HUES6 (cell line): ENCODE data around the gene UPK3BL1.
"Not testable (repeated sequence)": the region's sequence is repeated elsewhere in the genome, so short reads cannot be mapped to it uniquely, and the experiment has no call there.

Experiments
- H3K27ac ChIP-seq: 2 replicates; pipeline ENCODE4 v1.7.0; 2013; ENCODE audit warnings: low read depth, mild to moderate bottlenecking, low read length, inconsistent platforms
- H3K27me3 ChIP-seq: 2 replicates; pipeline ENCODE4 v1.6.1; 2013; ENCODE audit warnings: low read length; ENCODE audit not compliant: control insufficient read depth, insufficient read depth
- H3K36me3 ChIP-seq: 2 replicates; pipeline ENCODE4 v1.6.1; 2013; ENCODE audit warnings: low read length; ENCODE audit not compliant: control insufficient read depth, insufficient read depth
- H3K4me1 ChIP-seq: 2 replicates; pipeline ENCODE4 v1.6.1; 2013; ENCODE audit warnings: low read length; ENCODE audit not compliant: control insufficient read depth, insufficient read depth
- H3K4me3 ChIP-seq: 2 replicates; pipeline ENCODE4 v1.5.1; 2013; ENCODE audit warnings: low read depth, low read length
- H3K9ac ChIP-seq: one replicate; pipeline ENCODE4 v1.6.1; 2013; ENCODE audit warnings: mild to moderate bottlenecking, low read length
- H3K9me3 ChIP-seq: 2 replicates; pipeline ENCODE4 v1.6.1; 2013; ENCODE audit warnings: low read depth, low read length; ENCODE audit not compliant: control insufficient read depth, insufficient read depth

UPK3BL1 gene, protein sequence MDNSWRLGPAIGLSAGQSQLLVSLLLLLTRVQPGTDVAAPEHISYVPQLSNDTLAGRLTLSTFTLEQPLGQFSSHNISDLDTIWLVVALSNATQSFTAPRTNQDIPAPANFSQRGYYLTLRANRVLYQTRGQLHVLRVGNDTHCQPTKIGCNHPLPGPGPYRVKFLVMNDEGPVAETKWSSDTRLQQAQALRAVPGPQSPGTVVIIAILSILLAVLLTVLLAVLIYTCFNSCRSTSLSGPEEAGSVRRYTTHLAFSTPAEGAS

DNA sequence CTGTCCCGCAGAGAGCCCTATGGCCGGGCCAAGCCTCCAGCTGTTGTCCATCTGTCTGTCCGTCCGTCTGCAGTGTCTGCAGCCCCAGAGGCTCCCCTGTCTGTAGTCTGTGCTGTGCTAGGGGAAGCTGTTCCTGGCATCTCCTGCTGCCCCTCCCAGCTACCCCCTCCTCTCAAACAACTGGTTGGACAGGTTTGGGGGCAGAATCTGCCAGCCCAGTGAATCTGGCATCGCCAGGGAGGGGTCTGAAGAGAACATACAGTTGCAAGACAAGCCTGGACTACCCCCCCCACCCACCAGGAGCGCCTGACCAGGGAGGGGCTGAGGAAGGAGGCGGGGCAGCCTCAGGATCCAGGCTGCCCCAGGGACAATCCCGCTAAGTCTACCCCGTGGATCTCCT is at the start of gene UPK3BL1:
Gene UPK3BL1 (minus strand): TSS at position 101 of the 400 bp plus-strand sequence. CDS start 50 bp downstream, at position 51.
- H3K27me3 ChIP-seq, H3K9me3 ChIP-seq, H3K36me3 ChIP-seq, H3K4me1 ChIP-seq, H3K27ac ChIP-seq, H3K4me3 ChIP-seq, H3K9ac ChIP-seq: not testable (repeated sequence)

DNA sequence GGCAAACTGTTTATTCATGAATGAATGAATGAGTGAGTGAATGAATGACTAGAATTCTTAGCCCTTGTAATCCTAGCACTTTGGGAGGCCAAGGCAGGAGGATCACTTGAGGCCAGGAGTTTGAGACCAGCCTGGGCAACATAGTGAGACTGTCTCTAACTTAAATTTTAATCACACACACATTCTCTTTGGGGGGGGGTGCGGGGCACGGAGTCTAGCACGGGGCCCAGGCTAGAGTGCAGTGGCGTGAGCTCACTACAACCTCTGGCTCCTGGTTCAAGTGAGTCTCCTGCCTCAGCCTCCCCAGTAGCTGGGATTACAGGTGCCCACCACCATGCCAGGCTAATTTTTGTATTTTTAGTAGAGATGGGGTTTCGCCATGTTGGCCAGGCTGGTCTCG is 48.0 kb upstream of the UPK3BL1 start:
- peaks cover 13% of the 10 kb centered on the region for H3K27me3 ChIP-seq
- H3K4me3 ChIP-seq, H3K36me3 ChIP-seq, H3K9ac ChIP-seq, H3K9me3 ChIP-seq, H3K4me1 ChIP-seq, H3K27ac ChIP-seq: not testable (repeated sequence)

DNA sequence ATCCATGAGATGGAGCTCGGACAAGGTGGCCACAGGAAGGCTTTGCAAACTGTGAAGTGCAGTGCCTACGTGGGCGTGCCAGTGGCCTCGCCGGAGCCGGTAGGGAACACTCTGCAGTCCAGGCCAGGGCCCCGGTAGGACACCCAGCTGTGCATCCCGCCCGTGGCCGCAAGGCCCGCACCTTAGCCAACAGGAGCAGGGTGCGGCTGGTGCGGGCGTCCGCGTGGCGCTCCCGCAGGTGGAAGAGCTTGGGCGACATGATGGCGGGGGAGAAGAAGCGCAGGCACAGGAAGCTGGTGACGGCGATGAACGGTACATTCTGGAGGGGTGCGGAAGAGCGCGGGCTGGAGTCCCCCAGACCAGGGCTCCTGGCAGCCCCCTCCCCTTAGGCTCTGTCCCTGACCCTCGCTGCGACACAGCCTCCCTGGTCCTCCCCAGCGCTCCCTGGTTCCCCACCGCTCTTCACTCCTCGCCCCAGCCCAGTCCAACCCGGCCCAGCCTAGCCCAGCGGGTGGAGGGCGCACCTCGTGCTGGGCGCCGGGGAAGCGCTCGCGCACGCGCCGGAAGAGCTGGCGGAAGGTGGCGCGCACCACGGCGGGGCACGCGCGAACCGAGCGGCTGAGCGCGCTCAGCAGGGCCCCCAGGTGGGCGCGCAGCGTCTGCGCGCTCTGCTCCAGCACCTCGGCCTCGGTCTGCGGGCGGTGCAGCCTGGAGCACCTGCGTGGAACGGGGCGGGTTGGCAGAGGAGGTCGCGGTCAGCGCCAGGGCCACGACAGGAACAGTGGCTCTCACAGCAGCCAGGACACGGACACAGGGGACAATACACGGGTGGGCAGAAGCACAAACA is 47.1 kb upstream of the UPK3BL1 start:
- H3K4me1 ChIP-seq, H3K9ac ChIP-seq, H3K36me3 ChIP-seq, H3K9me3 ChIP-seq, H3K27ac ChIP-seq: not testable (repeated sequence)
- Histone ChIP-seq H3K4me3 (peak overlapping the region; percentile 55), H3K27me3 (peaks cover 11% of the 10 kb centered on the region)

DNA sequence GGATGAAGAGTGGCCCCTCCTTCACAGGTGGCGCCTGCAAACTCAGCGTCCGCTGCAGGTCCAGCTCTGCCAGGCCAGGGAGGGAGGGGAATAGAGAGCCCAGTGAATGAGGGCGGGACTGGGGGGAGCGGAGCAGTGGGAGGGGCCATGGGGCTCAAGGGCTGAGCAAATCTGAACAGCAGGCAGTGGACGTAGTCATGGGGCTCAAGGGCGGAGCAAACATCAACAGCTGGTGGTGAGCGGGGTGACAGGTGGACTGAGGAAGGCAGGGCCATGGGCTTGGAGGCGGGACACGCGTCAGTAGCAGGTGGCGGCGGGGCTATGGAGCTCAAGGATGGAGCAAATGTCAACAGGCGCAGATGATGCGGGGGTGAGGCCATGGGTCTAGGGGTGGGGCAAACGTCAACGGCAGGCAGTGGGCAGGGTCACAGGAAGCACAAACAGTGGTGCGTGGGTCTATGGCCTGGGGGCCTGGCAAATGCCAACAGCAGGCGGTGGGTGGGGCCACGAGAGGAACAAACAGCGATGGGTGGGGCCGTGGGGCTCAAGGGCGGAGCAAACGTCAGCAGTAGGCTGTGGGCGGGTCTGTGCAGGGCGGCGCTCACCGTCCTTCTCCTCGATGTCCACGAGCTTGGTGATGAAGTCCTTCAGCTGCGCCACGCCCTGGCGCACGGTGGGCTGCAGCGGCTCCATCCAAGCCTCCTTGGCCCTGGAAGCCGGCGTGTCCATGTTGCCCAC is 45.9 kb upstream of the UPK3BL1 start:
- H3K27ac ChIP-seq, H3K9me3 ChIP-seq: not testable (repeated sequence)

DNA sequence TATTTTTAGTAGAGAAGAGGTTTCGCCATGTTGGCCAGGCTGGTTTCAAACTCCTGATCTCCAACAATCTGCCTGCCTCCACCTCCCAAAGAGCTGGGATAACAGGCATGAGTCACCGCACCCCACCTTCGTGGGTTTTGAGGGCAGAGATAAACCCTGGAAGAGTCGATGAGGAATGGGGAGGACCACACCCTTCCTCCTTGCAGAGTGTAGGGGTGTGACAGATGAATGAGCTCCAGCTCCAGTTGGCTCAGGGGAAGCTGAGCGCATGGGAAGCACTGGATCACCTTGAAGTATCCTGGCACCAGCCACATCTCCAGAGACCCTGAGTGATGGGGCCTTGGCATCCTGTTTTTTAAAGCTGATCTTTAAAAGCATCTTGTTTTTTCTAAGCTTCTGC is 40.0 kb upstream of the UPK3BL1 start:
- H3K9ac ChIP-seq, H3K9me3 ChIP-seq, H3K27ac ChIP-seq, H3K36me3 ChIP-seq, H3K4me3 ChIP-seq, H3K27me3 ChIP-seq, H3K4me1 ChIP-seq: not testable (repeated sequence)

More for the DNA sequence above, 45.9 kb upstream of the UPK3BL1 start:
- H3K4me1 ChIP-seq, H3K27me3 ChIP-seq, H3K4me3 ChIP-seq, H3K36me3 ChIP-seq, H3K9ac ChIP-seq: not testable (repeated sequence)

DNA sequence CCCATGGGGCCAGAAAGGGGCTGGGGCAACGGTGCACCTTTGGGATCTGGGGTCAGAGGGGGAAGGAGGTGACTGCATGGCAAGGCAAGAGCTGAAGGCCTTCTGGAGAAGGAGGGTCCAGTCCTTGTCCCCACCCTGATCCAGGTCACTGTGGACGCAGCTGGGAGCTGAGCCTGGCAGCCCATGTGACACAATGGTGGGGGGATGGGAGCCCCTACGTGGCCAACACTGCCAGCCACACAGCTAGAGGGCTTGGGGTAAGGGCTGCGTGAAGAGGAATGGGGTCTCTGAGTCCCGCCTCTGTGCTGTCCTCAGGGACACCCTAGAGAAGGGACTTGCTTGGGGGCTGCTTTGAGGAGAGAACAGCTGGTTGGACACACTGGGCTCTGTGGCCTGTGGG is 38.2 kb upstream of the UPK3BL1 start:
- not testable (repeated sequence) for H3K4me1 ChIP-seq, H3K36me3 ChIP-seq, H3K9me3 ChIP-seq, H3K27ac ChIP-seq, H3K9ac ChIP-seq, H3K27me3 ChIP-seq, H3K4me3 ChIP-seq

DNA sequence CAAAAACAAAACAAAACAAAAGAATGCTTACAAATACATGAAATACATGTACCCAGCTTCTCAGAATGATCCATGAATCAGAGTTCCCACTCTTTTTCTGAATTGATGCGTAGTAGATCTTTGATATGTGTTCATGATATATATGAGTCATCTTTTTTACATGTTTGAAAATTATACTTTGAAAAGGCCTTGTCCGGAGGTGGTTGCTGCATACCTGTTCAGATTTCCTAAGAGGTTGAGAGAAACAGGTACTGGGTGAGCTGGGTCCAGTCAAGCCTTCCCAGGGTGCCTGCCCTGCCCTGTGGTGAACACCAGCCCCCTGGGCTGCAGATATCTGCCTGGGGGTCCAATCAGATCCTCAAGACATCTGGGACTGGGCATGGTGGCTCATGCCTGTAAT is 33.0 kb upstream of the UPK3BL1 start:
- H3K27ac ChIP-seq, H3K27me3 ChIP-seq, H3K36me3 ChIP-seq, H3K4me3 ChIP-seq, H3K9me3 ChIP-seq, H3K4me1 ChIP-seq, H3K9ac ChIP-seq: not testable (repeated sequence)

DNA sequence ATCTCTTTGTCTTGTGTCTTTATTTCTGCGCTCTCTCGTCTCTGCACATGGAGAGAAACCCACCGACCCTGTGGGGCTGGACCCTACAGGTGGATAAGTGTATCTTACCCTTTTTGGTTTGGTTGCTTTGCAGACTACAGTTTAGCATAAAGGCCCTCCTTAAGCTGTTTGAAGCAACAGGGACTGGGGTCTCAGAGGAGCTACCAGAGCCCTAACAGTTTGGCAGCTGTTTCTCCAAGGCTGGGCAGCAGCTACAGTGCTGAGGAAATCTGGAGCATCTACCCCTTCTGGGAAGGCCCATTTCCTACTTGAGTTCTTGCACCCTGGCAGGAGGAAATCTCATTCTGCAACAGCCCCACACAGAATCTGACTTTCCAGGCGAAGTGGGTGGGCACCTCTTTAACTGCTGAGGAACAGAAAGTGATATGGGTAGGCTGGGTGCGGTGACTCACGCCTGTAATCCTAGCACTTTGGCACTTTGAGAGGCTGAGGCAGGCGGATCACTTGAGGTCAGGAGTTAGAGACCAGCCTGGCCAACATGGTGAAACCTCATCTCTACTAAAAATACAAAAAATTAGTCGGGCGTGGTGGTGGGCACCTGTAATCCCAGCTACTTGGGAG is 31.0 kb upstream of the UPK3BL1 start:
- not testable (repeated sequence) for H3K4me1 ChIP-seq, H3K36me3 ChIP-seq, H3K9me3 ChIP-seq, H3K27me3 ChIP-seq, H3K4me3 ChIP-seq, H3K27ac ChIP-seq, H3K9ac ChIP-seq

DNA sequence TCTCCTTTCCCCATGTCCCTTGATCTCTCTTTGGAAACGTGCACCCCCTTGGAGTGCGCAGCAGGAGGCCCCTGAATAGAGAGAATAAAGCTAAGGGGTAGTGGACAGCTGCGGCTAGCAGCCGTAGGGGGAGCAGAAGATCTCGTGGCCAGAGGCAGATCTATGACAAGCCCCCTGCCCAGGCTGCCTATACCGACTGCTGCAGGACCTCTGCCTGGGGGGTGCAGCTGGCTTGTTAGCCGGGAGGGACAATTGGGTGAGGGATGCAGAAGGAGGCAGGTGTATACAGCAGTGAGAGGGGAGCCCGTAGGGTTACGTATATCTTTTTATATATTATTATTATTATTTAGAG is 29.3 kb upstream of the UPK3BL1 start:
- H3K27ac ChIP-seq, H3K27me3 ChIP-seq, H3K36me3 ChIP-seq, H3K4me1 ChIP-seq, H3K9ac ChIP-seq, H3K4me3 ChIP-seq, H3K9me3 ChIP-seq: not testable (repeated sequence)

DNA sequence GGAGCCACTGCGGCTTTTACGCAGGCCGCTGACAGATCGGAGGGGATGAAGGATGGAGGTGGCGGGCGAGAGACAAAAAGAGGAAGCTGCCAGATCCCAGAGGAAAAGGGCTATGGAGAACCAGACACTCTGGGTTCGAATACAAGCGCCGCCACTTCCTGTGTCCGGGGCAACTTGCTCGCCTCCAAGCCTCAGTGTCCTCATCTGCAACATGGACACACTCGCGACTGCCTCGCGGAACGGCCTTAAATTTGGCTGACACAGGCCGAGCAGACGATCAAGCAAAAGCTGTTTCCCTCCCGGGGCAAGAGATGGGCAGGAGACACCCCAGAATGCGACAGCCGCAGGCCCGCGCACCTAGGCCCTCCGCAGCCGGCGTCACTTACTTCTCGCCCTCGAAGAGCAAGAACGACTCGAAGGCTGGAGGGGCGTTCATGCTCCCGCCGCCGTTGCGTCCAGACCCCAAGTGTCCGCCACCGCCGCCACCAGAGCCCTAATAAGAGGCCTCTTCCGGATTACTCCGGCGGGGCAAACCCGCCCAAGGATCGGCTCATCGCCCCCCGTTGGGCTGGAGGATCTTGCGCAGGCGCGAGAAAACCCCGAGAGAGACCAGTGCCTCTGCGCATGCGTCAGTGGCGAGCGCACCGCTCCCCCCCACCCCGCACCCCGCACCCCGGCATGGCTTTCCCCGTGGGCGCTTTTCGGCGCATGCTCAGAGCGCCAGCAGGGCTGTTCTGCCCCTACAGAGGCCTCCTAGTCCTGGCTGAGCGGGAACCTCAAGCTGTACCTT is 28.8 kb upstream of the UPK3BL1 start, which contains the start of gene POLR2J2:
Gene POLR2J2 (minus strand): TSS at position 498 of the 790 bp plus-strand sequence. CDS start 62 bp downstream, at position 436.
- not testable (repeated sequence) for H3K27ac ChIP-seq
- H3K9ac ChIP-seq, result peak within 1 kb of the TSS; percentile 33
- H3K4me3 ChIP-seq, result peak within 1 kb of the TSS; percentile 55

More for the DNA sequence above, 28.8 kb upstream of the UPK3BL1 start, which contains the start of gene POLR2J2:
- H3K9me3 ChIP-seq, H3K36me3 ChIP-seq, H3K27me3 ChIP-seq, H3K4me1 ChIP-seq: not testable (repeated sequence)
